ENCODE measurements around the gene NLRC5.
"Not testable (repeated sequence)": the region's sequence is repeated elsewhere in the genome, so short reads cannot be mapped to it uniquely, and the experiment has no call there.

Gene NLRC5

DNA sequence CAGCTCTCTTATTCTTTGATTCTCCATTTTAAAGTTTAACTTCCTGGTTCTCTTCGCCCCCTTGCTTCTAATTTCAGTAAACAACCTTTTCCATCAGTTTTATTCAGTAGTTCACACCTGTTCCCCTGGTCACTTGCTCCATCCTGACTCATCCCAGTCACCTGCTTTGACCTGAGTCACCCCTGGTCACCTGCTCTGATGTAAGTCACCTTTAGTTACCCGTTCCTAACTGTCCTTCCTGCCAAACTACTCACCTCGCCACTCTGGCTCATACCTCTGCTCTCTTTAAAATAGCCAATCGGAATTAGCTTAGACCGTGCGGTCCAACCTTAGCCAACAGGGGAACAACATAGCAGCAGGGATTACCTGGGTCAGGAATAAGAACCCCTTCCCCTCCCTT, 4.7 kb upstream of the NLRC5 start:
- no peak for DNase-seq (ENCODE audit: low read depth)

DNA sequence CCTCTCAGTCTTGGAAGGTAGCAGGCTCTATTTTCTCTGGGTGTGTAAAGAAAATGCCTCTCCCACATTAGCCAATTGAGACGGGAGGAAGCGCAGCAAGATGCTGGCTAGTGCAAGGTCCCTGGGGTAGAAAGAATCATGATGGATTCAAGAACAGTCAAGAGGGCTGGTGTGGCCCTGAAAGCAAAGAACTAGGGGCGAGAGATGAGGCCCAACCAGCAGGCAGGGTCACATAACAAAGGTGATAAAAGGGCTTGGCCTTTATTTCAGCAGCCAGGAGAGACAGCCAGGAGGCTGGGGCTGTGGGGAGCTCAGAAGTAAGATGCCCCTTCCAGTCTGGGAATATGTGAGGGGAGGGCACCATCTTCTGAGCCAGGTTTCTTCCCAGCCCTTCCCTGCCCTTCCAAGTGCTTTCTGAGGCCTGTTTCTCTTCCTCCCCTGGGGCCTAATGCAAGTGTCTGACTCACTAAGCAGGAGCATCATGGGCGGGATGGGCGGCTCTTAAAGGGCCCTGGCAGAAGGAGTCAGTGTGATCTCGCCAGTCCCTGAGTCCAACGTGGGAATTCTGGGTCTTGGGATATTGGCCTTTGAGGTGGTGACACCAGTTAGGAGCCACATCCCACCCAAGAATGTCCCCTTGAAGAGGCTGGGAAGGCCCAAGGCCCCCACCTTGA, 3.9 kb upstream of the NLRC5 start:
- peak; percentile 88 for DNase-seq (ENCODE audit: low read depth)

- DNase-seq (ENCODE audit: low read depth), result no peak
Measured at GRCh38 chr16:56985962-56986360, 3.4 kb upstream of the NLRC5 start.

DNA sequence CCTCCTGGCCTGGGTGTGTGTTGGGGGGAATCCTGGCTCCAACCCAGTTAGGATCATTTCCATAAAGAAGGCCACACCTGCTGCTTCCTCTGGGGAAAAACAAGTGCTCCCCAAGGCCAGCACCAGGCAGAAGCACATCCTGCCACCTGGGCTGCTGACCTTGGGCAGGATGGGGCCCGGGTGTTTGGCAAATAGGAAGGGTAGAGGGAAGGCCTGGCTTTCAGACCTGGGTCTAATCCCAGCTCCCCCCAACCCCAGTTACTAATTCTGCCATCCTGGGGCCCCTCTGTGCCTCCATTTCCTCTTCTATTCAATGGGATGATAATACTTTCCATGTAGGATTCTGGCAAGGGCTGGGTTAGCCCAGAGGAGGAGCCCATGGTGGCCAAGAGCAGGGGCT, 3.0 kb upstream of the NLRC5 start:
- DNase-seq (ENCODE audit: low read depth), result no peak

DNA sequence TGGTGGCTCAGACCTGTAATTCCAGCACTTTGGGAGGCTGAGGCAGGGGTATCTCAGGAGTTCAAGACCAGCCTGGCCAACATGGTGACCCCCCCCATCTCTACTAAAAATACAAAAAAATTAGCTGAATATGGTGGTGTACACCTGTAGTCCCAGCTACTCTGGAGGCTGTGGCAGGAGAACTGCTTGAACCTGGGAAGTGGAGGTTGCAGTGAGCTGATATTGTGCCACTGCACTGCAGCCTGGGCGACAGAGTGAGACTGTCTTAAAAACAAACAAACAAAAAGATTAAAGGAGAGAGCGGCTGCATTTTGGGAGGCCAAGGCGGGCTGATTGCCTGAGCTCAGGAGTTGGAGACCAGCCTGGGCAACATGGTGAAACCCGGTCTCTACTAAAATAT, 2.4 kb upstream of the NLRC5 start:
- DNase-seq (ENCODE audit: low read depth), result not testable (repeated sequence)

GRCh38 chr16:56987692-56988091, 1.7 kb upstream of the NLRC5 start:
- DNase-seq (ENCODE audit: low read depth), result no peak

DNA sequence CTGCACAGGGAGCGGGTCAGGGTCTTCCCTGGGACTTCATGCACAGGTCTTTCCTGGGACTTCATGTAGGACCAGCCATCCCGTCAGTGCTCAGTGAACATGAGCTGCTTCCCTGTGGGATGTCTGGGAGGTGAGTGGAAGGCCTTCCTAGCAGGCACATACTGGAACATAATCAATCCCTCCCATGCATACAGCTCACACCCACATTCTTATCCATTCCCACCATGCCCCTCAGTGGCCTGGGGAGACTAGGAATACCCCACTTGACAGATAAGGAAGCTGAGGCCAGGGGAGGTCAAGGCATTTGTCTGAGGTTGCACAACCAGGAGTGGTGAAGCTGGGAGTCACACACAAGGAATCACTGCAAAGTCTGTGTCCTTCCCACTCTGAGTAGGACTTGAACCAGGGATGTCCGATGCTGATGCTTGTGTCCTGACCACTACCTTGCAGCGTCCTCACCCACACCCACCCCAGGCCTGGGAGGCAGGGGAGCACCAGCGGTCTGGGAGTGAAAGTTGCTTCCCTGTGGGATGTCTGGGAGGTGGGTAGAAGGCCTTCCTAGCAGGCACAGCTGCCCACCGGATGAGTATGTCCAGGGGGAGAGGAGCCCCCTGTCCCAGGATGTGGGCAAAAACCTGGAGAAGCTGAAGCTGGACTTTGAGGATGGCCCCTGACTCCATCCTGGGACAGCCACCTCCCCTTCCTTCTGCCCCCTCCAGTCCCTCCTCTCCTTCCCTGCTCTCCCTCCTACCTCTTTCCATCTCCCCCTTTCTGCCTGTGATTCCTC, 1.0 kb upstream of the NLRC5 start:
- peak; percentile 41 for DNase-seq (ENCODE audit: low read depth)

DNA sequence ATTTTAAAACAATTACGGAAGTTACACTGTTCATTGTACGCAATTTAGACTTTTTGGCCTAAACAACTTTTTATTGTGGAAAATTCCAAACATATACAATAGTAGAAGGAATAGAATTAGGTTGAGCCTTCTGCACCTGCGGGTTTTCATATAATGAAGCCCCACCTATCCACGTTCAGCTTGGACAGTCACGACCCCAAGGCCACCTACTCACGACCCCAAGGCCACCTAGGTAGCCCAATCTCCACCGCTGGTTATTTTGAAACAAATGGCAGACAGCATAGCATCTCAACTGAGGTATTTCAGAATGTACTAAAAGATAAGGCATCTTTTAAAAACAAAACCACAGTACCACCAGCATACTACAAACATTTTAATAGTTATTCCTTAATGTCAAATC, 631 bp downstream of the NLRC5 start:
- no peak for DNase-seq (ENCODE audit: low read depth)

DNA sequence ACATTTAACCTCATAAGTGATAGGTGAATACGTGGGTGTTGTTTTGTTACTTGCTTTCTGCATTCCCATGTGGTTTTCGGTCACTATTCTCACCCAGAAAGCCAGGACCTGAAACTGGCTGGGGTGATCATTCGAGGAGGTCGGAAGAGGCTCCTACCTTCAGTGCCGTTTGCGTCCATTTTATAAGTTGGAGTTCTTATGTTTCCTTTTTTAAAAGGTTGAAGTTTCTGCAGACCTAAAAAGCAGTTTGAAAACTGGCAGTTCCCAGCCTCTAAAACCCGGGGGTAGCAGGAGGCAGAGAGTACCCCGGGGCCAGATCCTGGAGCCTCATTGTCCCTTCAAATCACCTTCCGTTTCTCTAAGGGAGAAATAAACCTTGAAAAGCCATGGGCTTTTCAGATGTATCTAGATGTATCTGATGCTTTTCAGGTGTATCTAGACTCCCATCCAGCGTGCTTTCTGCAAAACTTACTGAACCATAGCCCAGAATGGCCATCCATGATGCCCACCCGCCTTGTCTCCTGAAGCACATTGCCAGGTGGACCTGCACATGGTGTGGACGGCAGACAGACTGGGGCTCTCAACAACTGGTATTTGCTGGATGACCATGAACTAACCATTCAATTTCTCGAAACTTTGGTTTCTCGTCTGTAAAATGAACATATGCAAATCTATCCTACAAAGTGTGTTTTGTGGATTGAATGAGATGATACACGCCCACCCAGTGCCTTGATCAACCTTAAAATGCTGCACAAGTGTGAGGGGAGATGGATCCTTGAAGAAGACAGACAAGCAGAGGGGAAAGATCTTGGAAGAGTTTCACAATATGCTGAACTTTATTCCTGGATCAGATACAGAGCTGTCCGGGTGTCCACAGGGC, 1.3 kb downstream of the NLRC5 start:
- DNase-seq (ENCODE audit: low read depth), result no peak

- DNase-seq (ENCODE audit: low read depth), result not testable (repeated sequence)
Measured at GRCh38 chr16:56992431-56992830, 3.1 kb downstream of the NLRC5 start.

DNA sequence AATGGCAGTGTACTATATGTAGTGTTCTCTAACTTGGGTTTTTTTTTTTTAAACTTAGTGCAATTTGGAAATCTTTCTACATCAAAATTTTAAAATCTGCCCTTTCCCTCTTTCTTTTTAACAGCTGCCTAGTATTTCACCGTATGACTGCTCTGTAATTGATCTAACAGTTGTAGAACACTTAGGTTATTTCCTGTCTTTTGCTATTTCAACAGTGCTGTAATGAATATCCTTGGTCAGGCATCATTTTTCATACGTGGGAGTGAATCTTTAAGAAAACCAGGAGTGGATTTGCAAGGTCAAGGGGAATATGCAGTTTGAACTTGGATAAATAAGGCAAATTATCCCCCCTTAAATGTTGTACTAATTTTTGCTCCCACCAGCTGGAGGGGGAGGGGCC, 3.8 kb downstream of the NLRC5 start:
- peak; percentile 59 for DNase-seq (ENCODE audit: low read depth)

DNA sequence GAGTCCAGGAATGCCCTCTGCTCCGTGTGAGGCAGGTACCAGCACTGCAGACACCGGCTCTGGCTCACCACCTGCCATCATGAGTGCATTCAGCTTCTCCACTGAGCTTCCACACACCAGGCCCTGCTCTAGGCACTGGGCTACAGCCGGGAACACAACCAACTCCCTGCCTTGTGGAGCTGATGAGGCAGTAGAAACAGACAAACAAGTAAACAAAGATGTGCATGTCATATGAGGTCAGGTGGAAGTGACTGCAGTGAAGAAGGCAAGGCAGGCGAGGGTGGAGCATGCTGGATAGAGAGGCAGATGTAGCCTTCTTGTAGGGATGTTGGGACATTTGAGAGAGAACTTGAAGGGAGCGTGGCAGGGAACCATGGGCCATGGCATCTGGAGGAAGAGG, 5.0 kb downstream of the NLRC5 start:
- no peak for DNase-seq (ENCODE audit: low read depth)

DNA sequence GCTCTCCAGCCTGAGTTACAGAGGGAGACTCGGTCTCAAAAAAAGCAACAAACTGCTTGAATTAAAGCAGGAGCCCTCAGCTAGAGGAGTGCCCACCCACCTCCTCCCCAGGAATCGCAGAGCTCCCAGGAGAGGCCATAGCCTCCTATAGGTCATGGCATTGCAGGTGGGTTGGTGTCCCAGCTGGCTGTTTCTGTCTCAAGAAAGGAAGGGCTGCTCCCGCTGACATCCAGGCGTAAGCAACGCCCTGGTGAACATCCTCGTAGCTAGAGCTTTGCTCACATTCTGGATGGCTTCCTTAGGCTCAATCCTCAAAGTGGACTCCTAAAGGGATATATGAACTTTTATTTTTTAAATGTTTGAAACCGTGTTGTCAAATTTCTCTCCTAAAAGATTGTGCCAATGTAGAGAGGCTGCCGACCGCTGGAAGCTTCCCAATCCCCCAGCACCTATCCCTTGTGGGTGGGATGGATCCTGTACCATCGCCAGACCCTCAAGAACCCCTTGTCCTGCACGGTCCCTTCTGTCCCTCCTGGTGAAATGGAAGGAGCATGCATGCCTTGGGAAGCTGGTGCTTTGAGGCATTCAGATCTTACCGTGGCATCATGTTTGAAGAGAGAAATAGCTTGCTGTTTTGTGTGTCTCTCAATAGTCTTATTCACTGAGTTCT, 5.9 kb downstream of the NLRC5 start:
- DNase-seq (ENCODE audit: low read depth), result no peak

GRCh38 chr16:56997264-56997663, 7.9 kb downstream of the NLRC5 start:
- no peak for DNase-seq (ENCODE audit: low read depth)

DNA sequence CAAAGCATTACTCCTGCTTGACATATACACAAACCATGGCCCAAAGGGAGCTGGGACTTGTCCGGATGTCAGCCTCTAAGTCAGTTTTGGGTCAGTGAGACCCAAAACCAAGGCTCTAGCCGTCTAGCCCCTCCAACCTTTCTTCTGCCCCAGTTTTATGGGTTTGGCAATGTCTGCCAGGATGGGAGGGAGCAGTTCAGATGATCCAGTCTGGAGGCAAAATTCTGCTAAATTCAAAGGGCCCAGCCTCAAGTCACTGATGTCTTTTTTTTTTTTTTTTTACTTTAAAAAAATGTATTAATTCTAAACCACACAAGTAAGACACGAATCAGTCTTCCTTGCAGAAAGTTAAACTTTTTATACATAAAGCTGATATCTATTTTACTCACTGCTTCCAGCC, 8.6 kb downstream of the NLRC5 start:
- DNase-seq (ENCODE audit: low read depth), result no peak

DNA sequence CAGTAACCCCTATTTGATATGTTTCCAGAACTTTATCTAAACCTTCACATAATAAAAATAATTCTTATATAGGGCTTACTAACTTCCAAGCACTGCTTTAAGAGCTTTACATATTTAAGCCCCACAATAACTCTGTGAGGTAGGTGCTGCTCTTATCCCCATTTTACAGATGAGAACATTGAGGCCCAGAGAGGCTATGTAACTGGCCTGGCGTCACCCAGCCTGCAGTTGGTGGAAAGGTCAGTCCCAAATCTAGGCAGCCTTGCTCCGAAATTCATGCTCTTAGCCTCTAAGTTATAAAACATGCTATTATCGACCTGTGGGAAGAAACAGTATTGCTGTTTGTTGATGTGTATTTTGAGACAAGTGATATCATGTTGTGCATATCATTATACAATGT, 9.0 kb downstream of the NLRC5 start:
- no peak for DNase-seq (ENCODE audit: low read depth)

GRCh38 chr16:56998861-56999260, 9.5 kb downstream of the NLRC5 start:
- DNase-seq (ENCODE audit: low read depth), result no peak

DNA sequence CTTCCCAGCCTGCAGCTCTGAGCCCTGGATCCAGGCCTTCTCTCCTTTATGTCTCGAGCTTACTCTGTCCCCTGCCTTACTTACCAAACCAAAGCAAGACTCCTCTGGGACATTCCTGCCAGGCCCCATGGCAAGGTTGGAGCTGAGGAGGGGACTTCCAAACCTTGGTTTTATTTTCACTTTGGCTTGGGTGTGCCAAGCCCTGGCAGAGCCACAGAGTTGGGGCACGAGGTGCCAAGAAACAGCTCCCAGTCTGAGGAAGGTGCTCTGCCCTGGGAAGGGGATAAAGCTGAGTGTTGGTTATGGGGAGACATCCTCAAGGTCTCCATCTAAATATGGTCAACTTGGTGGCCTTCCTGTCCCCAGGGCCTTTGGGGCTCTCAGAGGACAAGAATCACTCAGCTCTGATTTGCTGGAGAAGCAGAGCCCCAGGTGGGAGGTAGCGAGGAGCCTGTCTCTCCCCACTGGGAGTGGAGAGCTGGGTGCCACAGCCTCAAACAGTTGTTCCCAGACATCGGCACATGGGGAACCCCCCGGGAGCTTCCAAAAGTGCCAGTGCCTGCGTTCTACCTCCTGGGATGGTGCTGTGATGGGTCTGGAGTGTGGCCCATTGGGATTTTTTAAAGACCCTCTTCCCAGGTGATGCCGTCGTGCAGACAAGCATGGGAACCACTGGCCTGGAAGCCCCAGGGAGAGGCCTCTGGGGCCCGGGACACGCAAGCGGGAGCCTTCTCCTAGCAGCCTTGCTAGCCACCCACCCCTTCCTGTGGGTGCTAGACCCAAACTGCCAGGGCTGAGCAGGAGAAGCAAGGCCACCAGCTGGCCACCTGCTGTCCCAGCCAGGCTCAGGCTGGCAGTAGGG, 10.3 kb downstream of the NLRC5 start:
- DNase-seq (ENCODE audit: low read depth), result no peak

DNA sequence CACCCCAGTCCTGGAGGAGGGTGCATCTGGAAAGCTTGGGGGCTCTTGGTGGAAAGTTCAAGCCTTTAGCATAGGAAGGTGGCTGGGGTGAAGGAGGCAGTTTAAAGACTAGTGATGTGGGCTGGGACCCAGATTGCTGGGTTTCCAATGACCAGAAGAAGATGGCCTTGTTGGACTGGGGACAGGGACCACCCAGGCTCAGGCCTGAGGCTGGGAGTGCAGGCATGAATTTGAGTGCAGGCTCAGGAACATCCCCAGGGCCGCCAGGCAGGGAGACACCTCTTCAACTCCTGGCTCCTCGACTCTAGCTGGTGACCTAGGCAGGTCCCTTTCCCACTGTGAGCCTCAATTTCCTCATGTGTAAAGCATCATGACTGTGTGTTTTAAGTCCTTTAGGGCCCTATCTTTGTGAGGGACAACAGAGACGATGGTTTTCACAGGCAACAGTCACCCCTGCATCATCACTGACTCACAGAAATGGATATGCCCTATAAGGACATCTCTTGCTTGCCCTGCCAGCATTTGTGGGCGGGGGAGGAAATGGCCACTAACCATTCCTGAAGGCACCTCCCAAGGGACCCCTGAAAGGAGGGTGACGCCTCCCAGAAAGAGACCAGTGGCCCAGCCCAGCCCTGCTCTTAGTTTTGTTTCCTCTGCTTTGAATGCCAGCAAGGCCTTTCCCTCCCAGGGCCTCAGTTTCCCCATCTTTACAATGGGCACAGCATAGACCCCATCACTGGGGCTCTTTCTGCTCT, 11.1 kb downstream of the NLRC5 start:
- peak; percentile 91 for DNase-seq (ENCODE audit: low read depth)

GRCh38 chr16:57001026-57001679, 11.8 kb downstream of the NLRC5 start:
- DNase-seq (ENCODE audit: low read depth), result no peak

All from iris pigment epithelial cell (primary cell).